Measurements from ENCODE around the gene ZNF385B.
"Not testable (repeated sequence)": the region's sequence is repeated elsewhere in the genome, so short reads cannot be mapped to it uniquely, and the experiment has no call there.

The ZNF385B gene

DNA sequence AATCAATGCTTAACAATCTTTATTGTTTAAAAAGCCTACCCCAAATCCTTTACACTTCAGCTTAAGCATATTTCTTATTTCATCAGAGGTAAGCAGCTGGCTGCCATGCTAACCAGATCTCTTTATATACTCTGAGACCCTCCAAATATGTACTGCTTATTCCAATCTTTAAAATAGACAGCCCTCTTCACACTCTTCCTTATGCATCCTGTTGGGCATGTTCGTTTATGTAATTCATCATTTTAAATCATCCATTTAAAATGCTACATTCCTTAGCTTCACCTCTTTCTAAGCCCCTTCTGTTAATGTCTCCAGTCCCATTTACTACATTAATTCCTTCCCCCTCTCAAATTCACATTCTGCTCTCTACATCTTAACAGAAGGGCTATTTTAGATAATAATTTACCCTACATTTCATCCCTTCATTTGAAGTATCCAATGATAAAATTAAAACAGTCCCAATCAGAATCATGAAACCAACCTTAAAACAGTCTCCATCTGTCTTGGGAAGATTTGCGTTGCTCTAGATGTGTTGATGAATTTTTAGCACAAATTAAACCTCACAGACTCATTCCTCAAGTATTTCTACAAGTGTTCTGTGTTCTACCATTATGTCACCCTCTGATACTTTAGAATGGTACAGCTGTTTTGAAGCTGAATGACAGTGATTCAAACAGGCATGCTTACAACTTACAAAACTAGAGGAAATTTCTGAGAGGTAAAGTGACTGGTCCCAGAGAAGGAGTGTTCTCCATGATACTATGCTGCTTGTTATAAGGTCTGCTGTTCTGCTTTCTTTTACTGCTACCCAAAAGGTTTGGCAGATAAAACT, 59.1 kb downstream of the ZNF385B start:
- no peak for DNase-seq (ENCODE audit: low read depth)

DNA sequence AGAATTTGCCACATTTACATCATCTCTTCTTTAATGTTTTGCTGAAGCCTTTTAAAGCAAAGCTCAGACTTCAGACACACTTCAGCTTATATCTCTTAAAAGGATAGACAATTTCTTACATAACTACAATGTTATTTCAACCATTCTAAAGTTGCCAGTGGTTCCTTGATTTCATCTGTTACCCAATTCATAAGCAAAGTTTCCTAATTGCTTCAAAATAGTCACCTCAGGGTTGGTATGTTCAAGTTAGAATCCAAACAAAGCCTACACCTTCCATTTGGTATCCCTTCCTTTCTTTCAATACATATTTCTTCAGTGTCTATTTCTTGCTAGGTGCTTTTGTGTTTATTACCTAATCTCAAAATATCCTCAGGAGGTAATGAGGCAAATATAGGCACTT, 60.6 kb downstream of the ZNF385B start:
- DNase-seq (ENCODE audit: low read depth): no peak

DNA sequence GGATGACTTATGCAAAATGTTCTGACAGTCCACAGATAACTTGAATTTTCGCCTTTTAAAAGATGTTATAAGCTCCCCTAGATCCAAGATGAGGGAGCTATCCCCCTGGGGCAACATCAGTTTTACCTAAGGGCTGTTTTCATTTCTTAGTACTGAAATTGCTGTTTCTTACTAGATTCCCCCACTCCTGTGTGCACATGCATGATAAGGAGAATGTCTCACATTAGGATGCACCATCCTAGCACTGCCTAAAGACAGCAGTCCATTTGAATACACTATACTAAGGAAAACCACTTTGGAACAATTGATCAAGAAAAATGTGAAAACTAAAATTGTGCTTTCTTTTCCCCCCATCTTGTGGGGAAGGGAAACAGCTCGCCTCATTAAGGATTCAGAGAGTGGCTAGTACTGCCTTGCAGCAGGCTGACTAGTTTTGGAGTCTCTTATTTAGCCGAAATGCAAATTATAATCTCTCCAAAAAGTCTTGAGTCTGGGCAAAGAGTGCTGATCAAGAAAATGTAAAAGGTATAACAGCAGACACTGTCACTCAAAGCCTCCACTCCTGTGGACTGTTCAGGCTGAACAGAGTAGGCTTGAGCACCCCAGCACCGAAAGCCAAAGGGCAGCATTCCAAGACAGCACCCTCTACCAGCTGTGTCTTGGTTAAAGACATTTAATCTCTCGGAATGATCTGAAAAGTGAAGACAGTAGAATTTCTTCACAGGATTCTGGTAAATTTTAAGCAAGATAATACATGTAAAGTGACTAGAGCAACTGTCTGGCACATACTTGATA, 65.0 kb downstream of the ZNF385B start:
- no peak for DNase-seq (ENCODE audit: low read depth)

GRCh38 chr2:179793902-179794301, 67.5 kb downstream of the ZNF385B start:
- DNase-seq (ENCODE audit: low read depth): no peak

GRCh38 chr2:179793238-179793637, 68.2 kb downstream of the ZNF385B start:
- DNase-seq (ENCODE audit: low read depth): no peak

DNA sequence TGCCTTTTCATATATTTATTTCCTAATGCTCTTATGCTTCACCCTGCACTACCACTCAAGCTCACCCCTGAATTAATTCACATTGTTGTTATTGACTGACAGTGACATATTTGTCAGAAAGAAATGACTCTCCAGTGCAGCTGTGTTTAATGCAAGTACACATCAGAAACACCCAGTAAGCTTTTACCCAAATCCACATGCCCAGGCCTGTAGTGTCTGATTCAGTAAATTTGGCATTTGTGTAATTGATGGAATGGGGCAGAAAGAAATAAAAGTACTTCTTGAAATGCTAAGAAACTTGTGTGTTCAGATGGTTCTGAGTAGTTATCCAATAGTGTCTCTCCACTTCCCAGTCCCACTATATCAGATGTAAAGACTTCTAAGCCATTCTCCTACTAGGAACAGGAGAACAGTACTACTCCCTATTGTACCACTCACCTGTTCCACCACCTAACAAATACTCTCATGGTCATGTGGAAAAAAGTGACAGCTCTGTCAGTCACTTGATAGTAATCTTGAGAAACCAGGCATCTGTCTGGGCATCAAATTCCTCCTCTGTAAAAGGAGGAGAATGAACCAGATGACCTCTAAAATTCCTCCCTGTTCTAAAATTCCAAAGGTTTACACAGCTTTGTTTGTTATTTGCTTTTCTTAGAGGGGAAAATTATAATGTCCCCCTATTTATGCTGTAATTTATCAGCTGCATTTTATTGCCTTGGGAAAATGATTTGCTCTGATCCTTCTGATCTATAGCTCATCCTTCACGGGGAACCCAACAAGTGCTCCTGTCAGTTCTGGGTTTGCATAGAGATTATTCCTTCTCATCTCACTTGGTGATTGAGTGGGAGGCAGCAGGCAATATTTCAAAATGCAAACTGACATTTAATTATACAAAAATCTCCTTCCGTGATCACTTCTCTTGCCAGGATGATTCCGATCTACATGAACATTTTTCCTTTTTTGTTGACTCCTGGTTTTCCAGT, 70.9 kb downstream of the ZNF385B start:
- DNase-seq (ENCODE audit: low read depth): no peak

DNA sequence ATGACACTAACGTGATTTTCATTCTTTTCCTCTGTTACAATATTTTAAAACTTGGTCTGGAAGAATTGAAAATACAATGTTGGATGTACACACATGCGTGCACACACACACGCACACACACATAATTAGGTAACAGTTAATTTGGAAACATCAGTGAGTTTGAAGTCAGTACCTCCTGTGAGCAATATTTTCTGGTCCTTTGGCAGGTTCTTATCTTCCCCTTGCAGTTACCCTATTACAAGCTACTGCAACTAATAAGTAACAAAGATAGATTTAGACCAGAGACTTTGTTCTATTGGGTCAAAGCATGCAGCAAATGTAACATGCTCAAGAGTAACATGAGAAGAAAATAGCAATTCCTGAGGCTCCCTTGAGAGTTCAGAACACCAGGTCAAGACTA, 73.3 kb downstream of the ZNF385B start:
- no peak for DNase-seq (ENCODE audit: low read depth)

DNA sequence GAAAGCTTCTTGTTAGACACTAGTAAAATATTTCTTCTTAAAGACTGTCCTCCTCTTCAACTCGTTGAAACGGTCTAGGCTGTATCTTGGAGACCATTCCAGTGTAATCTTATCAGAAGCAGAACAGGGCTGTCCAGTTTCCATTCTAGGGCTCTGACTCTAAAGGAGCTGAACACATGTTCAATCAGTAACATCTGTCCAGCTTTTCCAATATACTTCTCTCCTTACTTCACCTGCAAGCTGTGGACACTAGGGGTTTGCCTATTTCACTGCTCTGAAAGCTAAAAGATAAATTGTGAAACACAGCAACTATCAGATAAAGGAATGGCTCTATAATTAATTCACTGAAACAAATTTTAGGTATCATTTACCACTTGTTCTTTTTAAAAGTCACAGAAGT, 73.8 kb downstream of the ZNF385B start:
- DNase-seq (ENCODE audit: low read depth): no peak

- DNase-seq (ENCODE audit: low read depth): no peak
These were observed 75.5 kb downstream of the ZNF385B start for GRCh38 chr2:179785902-179786301.

GRCh38 chr2:179782346-179782745, 79.1 kb downstream of the ZNF385B start:
- DNase-seq (ENCODE audit: low read depth): not testable (repeated sequence)

GRCh38 chr2:179773986-179774385, 87.4 kb downstream of the ZNF385B start:
- no peak for DNase-seq (ENCODE audit: low read depth)

DNA sequence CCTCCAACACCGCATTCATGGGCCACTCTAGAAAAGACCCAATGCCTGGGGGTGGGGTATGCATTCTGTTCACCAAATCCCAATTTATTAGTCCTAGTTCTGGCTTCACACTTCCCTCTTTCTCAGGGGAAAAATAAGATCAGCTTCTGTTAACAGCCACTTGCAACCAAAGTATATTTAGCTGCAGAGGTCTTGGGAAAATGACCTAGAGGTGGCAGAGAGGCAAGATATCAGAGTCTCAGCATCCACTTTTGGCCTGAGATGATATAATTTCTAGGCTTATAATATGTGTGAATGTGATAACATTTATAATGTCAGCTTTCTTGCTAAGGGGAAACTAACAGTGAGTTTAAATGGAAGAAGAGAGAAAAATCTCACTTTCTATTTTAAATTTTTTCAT, 89.1 kb downstream of the ZNF385B start:
- DNase-seq (ENCODE audit: low read depth): no peak

DNA sequence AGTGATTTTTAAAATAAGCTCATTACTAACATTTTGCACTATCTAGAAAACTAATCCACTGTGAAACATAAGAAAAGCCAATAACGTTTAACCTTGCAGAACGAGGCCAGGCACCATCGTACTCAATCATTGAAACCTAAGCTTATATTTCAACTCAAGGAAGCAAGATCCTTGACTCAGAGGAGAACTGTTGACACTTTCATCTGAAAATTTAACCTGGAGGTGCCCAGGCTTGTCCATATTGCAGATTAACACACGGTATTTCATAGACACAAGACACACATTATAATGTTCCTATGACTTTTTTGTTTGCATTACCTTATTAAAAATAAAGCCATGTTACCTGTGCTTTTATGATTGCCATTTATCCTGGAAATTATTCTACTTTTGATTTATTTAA, 89.6 kb downstream of the ZNF385B start:
- no peak for DNase-seq (ENCODE audit: low read depth)

GRCh38 chr2:179770029-179770428, 91.4 kb downstream of the ZNF385B start:
- DNase-seq (ENCODE audit: low read depth): no peak

DNA sequence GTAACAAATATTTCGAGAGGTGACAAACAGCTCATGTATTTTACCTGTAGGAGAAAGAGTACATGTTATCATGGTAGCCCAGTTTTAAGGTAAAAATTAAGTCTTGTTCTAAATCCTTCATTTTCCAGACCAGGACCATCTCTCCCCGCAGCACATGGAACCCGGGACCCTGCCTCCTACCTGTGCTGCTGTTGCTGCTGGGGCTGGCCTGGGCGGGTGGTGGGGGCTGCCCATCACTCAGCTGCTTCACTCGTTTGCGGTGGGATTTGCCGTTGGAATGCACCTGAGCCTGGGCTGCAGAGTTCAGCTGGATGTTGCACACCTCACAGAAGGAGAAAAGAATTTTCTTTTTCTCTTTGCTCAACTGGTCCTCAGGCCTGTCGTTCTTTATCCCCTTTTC, 92.1 kb downstream of the ZNF385B start:
- DNase-seq (ENCODE audit: low read depth): no peak

- DNase-seq (ENCODE audit: low read depth): peak; percentile 54
These were observed 92.6 kb downstream of the ZNF385B start for GRCh38 chr2:179768765-179769164.

- DNase-seq (ENCODE audit: low read depth): no peak
These were observed 95.7 kb downstream of the ZNF385B start for GRCh38 chr2:179765666-179766065.

GRCh38 chr2:179764710-179765109, 96.7 kb downstream of the ZNF385B start:
- DNase-seq (ENCODE audit: low read depth): no peak

DNA sequence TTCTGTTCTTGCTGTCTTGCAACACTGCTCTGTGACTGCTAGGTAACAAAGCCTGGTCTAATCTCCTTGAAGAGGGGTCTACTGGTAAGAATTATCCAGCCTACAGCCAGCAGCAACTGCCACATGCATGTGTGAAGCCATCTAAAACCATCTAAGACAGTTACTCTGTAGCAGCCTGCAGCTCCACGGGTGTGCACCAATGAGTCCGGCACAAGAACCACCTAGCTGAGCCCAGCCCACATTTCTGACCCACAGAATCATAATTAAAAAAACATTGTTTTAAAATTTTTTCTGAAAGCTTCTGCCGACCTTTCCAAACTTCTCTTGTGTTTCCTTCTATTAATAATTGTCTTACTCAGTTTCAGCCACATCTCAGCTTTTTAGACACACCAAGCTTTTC, 102.8 kb downstream of the ZNF385B start:
- no peak for DNase-seq (ENCODE audit: low read depth)

DNA sequence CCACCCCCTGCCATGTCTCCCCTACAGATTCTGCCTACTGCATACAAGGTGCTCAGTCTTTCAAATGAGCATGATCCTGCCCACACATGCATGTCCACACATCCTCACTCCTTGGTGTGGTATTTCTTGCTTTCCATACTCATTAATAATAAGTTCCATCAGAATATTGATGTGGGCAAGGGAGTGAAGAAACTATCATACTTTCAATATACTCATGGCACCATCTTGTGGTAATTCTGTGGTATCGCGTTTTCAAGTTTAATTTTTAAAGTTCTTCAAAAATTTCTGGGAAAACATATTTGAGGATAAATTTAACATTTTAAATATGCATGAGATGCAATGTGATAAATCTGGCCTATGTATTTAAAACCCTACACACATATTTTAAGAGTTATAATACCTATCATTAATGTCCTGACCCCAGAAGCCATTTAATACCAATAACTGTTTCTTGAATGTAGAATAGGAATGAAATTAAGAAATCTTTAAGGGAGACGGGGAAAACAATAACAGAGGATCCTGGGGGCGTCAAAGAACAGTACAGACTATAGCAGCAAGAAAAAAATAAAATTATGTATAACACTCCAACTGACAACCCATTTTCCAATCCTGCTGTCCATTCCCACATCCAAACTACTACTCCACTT, 110.1 kb downstream of the ZNF385B start:
- DNase-seq (ENCODE audit: low read depth): no peak

GRCh38 chr2:179749210-179749609, 112.2 kb downstream of the ZNF385B start:
- no peak for DNase-seq (ENCODE audit: low read depth)

GRCh38 chr2:179746981-179747380, 114.4 kb downstream of the ZNF385B start:
- no peak for DNase-seq (ENCODE audit: low read depth)

All from stromal cell of bone marrow (primary cell).